Measurements from ENCODE around the gene CATSPER4. TPM values are rescaled to one million over a fixed set of nuclear protein-coding genes. Genes with fewer than 3 reads are reported as not detected.

The CATSPER4 gene
- total RNA-seq, 1 experiment from 2014 or later, result not detected

DNA sequence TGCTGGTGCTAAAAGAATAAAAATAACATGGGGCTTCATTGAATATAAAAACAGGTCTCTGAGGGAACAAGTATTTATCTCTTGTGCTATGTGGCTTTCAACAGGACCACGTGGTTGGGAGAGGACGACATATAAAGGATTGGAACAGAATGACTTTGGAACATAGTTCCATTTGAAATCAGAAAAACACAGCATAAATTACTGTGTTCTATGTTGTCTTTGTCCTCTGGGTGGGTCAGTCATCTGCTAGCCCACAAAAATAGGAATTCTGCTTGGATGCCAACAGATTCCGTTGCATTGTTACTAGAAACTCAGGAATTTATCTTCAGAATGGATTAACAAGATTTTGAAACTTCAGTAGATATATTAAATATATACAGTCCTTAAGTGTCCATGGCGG, 49.5 kb downstream of the CATSPER4 start:
- no peak for DNase-seq (ENCODE audit: low spot score)

Other genes starting within 250 kb of the CATSPER4 start
- gene PAFAH2, start 192.5 kb upstream of the CATSPER4 start, total RNA-seq (2014; rRNA removed; shearing (Covaris generic)), result 7.6 and 13.0 TPM in 2 replicates
- not detected in 2 replicates for gene EXTL1, start 168.8 kb upstream of the CATSPER4 start, total RNA-seq (2014; rRNA removed; shearing (Covaris generic))
- 0.51 and 0.99 TPM in 2 replicates for gene SLC30A2, start 144.5 kb upstream of the CATSPER4 start, total RNA-seq (2014; rRNA removed; shearing (Covaris generic))
- gene TRIM63, start 123.0 kb upstream of the CATSPER4 start, total RNA-seq (2014; rRNA removed; shearing (Covaris generic)), result 0.05 and 0.10 TPM in 2 replicates
- gene PDIK1L, start 78.8 kb upstream of the CATSPER4 start, total RNA-seq (2014; rRNA removed; shearing (Covaris generic)), result 3.9 and 4.3 TPM in 2 replicates
- not detected in 2 replicates for gene FAM110D, start 31.5 kb upstream of the CATSPER4 start, total RNA-seq (2014; rRNA removed; shearing (Covaris generic))
- not detected in 2 replicates for gene C1orf232, start 21.6 kb upstream of the CATSPER4 start, total RNA-seq (2014; rRNA removed; shearing (Covaris generic))
- gene ZNF593, start 20.7 kb upstream of the CATSPER4 start, total RNA-seq (2014; rRNA removed; shearing (Covaris generic)), result 170 and 217 TPM in 2 replicates
- 1.6 TPM in 1 of 2 replicates, not detected in the other for gene ZNF593OS, start 18.8 kb upstream of the CATSPER4 start, total RNA-seq (2014; rRNA removed; shearing (Covaris generic))
- 39.9 and 40.4 TPM in 2 replicates for gene CNKSR1, start 13.1 kb upstream of the CATSPER4 start, total RNA-seq (2014; rRNA removed; shearing (Covaris generic))
- gene CEP85, start 43.6 kb downstream of the CATSPER4 start, total RNA-seq (2014; rRNA removed; shearing (Covaris generic)), result 25.8 and 27.0 TPM in 2 replicates
- gene SH3BGRL3, start 89.5 kb downstream of the CATSPER4 start, total RNA-seq (2014; rRNA removed; shearing (Covaris generic)), result 172 and 198 TPM in 2 replicates
- 22.0 and 26.8 TPM in 2 replicates for gene UBXN11, start 116.0 kb downstream of the CATSPER4 start, total RNA-seq (2014; rRNA removed; shearing (Covaris generic))
- gene CD52, start 127.4 kb downstream of the CATSPER4 start, total RNA-seq (2014; rRNA removed; shearing (Covaris generic)), result 1.5 and 2.1 TPM in 2 replicates
- gene CRYBG2, start 163.5 kb downstream of the CATSPER4 start, total RNA-seq (2014; rRNA removed; shearing (Covaris generic)), result 32.7 and 49.4 TPM in 2 replicates
- not detected in 2 replicates for gene ZNF683, start 182.1 kb downstream of the CATSPER4 start, total RNA-seq (2014; rRNA removed; shearing (Covaris generic))
- not detected in 2 replicates for gene LIN28A, start 220.2 kb downstream of the CATSPER4 start, total RNA-seq (2014; rRNA removed; shearing (Covaris generic))
- gene DHDDS, start 241.7 kb downstream of the CATSPER4 start, total RNA-seq (2014; rRNA removed; shearing (Covaris generic)), result 36.0 and 43.9 TPM in 2 replicates